Activated naive CD4-positive, alpha-beta T cell treated with anti-CD3 and anti-CD28 coated beads for 36 hours (primary cell): ENCODE results near the gene IGLON5. TPM values are rescaled to one million over a fixed set of nuclear protein-coding genes. Genes with fewer than 3 reads are reported as not detected.
A peak's percentile ranks its signal among the peaks of the same experiment; 100 is the strongest.

Experiments used
- CTCF ChIA-PET: fragments of 350-600 bp; sonication (Branson Sonifier 250); formaldehyde crosslinking; loops from one replicate; lab custom pipeline; 2021; ENCODE audit warnings: antibody characterized with exemption; lab: Charles Lee
- DNase-seq: peaks from one replicate; pipeline ENCODE4 v3.0.0-alpha.2; 2020
- H3K27ac Mint-ChIP-seq: one replicate; pipeline ENCODE4 v1.8.0; 2021; ENCODE audit warnings: mild to moderate bottlenecking, mixed read lengths
- H3K27me3 Mint-ChIP-seq: one replicate; pipeline ENCODE4 v1.8.0; 2021; ENCODE audit warnings: low read depth, mixed read lengths
- H3K36me3 Mint-ChIP-seq: one replicate; pipeline ENCODE4 v1.8.0; 2021; ENCODE audit warnings: low read depth, mixed read lengths
- H3K4me1 Mint-ChIP-seq: one replicate; pipeline ENCODE4 v1.8.0; 2021; ENCODE audit warnings: low read depth, mixed read lengths
- H3K4me3 Mint-ChIP-seq: one replicate; pipeline ENCODE4 v1.8.0; 2021; ENCODE audit warnings: mild to moderate bottlenecking, moderate library complexity, mixed read lengths
- H3K9me3 Mint-ChIP-seq: one replicate; pipeline ENCODE4 v1.8.0; 2021; ENCODE audit warnings: mixed read lengths
- intact Hi-C: fragments of 100-400 bp; cut with micrococcal nuclease; formaldehyde crosslinking; loops from one replicate; pipeline ENCODE4 v1.15.1; 2023
- total RNA-seq, 2 experiments: library from RNA; stranded (reverse); gene quantifications; one replicate each; pipeline ENCODE4 v1.2.3, GENCODE V29; 2021

The IGLON5 gene
- total RNA-seq, 2 experiments from 2014 or later: not detected

DNA sequence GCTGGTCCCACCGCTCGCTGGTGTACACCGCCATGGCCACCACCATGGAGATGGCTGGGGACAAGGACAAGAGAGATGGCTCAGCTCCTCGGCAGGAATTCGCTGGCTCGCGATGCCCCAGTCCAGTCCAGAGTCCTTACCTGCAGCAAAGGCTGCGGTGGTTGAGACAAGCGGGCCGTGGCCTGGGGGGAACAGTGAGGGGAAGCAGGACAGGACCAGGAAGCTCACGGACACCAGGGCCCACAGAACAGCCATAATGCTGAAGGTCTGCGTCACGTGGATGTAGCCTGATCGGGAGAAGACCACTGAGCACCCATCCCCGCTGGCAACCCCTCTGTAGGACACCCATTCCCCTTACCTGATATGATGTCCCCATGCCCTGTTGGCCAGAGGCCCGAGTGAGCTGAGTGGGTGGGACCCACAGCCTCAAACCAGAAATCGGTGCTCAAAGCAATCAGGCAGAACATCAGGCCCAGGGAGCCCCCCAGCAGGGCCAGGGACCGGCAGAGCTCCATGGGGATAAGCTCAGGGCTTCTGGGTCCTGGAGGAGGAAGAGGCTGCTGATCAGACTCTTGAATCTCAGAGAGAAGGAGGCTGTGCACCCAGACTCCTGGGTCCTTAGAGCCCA lies 60.7 kb downstream of the IGLON5 start:
- H3K36me3 Mint-ChIP-seq: no peaks in the 10 kb centered on the region
- peak overlapping the region; percentile 60 for H3K4me3 Mint-ChIP-seq
- CTCF ChIA-PET: interaction anchor here (0.7 to 1.1 kb wide), 2 partner anchors 22 to 35 kb away, joined by 3 read pairs; no protein-coding TSS in a partner anchor
- intact Hi-C loops: loop anchor here (1.0 kb wide), 1 partner anchor 22 kb away; no protein-coding TSS in a partner anchor
- H3K27me3 Mint-ChIP-seq: no peaks in the 10 kb centered on the region
- peaks cover 3% of the 10 kb centered on the region for H3K9me3 Mint-ChIP-seq
- peak overlapping the region; percentile 88 for H3K27ac Mint-ChIP-seq
- H3K4me1 Mint-ChIP-seq: peaks cover 73% of the 10 kb centered on the region
- DNase-seq: no peak

DNA sequence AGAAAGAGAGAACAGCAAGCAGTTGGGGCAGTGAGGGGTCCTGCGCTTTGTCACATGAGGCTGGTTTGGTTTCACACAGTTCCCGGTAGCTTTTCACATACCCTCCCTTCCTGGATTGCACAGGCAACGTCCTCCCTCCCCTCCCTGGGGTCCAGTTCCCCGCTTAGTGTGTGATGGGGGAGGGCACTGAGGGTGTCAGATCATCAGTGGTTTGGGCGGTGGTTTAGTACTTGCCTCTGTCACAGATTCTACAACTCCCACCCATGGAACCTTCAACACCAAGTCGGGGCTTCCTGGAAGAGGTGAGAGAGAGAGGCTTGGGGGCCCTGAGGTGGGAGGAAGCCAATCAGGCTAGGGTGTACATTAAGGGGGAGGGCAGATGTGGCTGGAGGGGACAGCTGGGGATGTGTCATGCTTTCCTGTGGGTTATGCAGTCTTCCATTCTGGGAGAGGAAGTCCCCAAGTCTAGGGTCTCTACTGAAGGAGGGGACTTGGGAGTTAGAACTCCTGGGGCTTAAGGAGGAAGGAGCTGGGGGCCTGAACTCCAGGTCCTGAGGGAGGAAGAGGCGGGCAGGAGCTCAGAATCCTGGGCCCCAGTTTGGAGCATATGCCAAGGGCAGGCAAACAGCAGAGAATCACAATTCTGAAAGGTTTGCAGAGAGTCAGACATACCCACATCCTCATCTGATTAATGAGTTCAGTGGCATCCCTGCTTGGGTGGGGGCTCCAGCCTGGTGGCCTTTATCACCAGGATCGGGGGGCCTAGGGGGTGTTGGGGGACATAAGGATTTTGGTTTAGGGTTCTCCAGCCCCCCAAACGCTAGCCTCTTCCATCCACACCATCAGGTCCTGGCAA lies 61.4 kb downstream of the IGLON5 start, which contains the start of gene NKG7:
NKG7 (minus strand) TSS at position 6 of the 856 bp plus-strand sequence. CDS start 119 bp downstream, outside the sequence.
- intact Hi-C loops: loop anchor here (1.0 kb wide), 1 partner anchor 21 kb away; no protein-coding TSS in a partner anchor
- H3K27ac Mint-ChIP-seq: peak within 1 kb of the TSS; percentile 88
- H3K27me3 Mint-ChIP-seq: no peaks in the 10 kb centered on the region
- H3K4me1 Mint-ChIP-seq: peaks cover 73% of the 10 kb centered on the region
- H3K36me3 Mint-ChIP-seq: no peaks in the 10 kb centered on the region
- DNase-seq: peak; percentile 87
- peaks cover 3% of the 10 kb centered on the region for H3K9me3 Mint-ChIP-seq
- CTCF ChIA-PET: interaction anchor here (0.7 to 1.2 kb wide), 3 partner anchors 22 to 67 kb away, joined by 3 read pairs; no protein-coding TSS in a partner anchor
- H3K4me3 Mint-ChIP-seq: peak within 1 kb of the TSS; percentile 60

DNA sequence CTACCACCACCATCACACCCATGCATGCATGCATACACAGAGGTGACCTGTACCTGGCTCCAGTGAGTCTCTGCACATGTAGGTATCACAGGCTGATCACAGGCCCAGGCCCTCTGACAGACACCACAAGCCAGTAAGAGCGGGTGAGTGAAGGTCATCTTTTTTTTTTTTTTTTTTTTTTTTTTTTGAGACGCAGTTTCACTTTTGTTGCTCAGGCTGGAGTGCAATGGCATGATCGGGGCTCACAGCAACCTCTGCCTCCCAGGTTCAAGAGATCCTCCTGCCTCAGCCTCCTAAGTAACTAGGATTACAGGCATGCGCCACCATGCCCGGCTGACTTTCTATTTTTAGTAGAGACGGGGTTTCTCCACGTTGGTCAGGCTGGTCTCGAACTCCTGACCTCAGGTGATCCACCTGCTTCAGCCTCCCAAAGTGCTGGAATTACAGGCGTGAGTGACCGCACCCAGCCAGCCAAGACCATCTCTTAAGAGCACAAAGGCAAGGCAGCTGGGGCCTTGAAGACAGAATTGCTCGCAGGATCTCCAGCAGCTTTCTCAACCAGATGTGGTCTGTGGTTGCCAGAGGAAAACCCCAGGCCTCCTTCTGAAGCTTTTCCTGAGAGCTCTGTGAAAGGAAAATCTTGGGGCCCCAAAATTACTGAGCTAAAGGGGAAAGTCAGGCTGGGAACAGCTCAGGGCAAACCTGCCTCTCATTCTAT lies 64.2 kb downstream of the IGLON5 start:
- H3K27ac Mint-ChIP-seq: peak overlapping the region; percentile 46
- peak overlapping the region; percentile 24 for H3K4me3 Mint-ChIP-seq
- peaks cover 3% of the 10 kb centered on the region for H3K9me3 Mint-ChIP-seq
- DNase-seq: peak; percentile 78
- peaks cover 65% of the 10 kb centered on the region for H3K4me1 Mint-ChIP-seq
- no peaks in the 10 kb centered on the region for H3K36me3 Mint-ChIP-seq
- intact Hi-C loops: no loop called here
- CTCF ChIA-PET: no interaction called here
- H3K27me3 Mint-ChIP-seq: no peaks in the 10 kb centered on the region

DNA sequence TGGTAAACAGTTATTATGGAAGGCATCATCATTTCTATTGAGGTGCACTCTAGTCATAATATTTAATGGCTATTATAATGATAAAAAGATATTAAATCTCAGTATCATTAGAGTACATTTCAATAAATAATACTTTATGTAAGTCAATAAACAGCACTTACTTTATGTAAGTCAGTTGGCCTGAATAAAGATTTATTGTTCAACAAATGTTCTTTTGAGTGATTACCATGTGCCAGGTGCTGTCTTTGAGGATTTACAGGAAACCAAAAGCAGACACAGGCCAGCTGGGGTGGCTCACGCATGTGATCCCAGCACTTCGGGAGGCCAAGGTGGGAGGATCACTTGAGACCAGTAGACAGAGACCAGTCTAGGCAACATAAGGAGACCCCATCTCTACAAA lies 66.0 kb downstream of the IGLON5 start:
- no peaks in the 10 kb centered on the region for H3K27me3 Mint-ChIP-seq
- intact Hi-C loops: no loop called here
- CTCF ChIA-PET: no interaction called here
- no peak overlapping the region for H3K27ac Mint-ChIP-seq
- H3K36me3 Mint-ChIP-seq: no peaks in the 10 kb centered on the region
- DNase-seq: no peak
- H3K4me3 Mint-ChIP-seq: no peak overlapping the region
- H3K4me1 Mint-ChIP-seq: peaks cover 53% of the 10 kb centered on the region
- H3K9me3 Mint-ChIP-seq: peaks cover 4% of the 10 kb centered on the region

DNA sequence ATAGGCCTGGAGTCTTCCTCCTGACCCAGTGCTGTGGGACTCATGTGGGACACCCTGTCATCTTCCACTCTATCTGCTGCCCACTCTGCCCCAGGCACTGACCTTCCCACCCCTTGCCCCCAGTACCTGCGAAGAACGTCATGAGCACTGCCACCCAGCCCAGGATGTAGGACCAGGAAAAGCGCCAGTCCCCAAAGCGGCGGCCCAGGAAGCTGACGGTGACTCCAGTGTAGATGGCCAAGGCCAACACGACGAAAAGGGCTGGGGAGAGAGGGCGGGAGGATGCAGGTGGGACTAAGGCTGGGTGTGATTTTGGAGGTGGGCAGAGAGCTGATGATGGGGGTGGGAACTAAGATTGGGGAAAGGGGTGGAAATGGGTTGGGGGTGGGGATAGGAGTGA lies 68.9 kb downstream of the IGLON5 start:
- H3K9me3 Mint-ChIP-seq: peaks cover 2% of the 10 kb centered on the region
- intact Hi-C loops: no loop called here
- H3K4me1 Mint-ChIP-seq: peaks cover 25% of the 10 kb centered on the region
- H3K27me3 Mint-ChIP-seq: no peaks in the 10 kb centered on the region
- CTCF ChIA-PET: no interaction called here
- DNase-seq: no peak
- no peak overlapping the region for H3K27ac Mint-ChIP-seq
- no peak overlapping the region for H3K4me3 Mint-ChIP-seq
- H3K36me3 Mint-ChIP-seq: no peaks in the 10 kb centered on the region

Other genes starting within 250 kb of the IGLON5 start
- not detected for gene KLK13, start 246.6 kb upstream of the IGLON5 start, total RNA-seq
- under 1 TPM; 0.69 to 0.79 TPM for gene KLK14, start 228.8 kb upstream of the IGLON5 start, total RNA-seq
- 1 to 10 TPM; 9.2 to 9.9 TPM for gene CTU1, start 203.2 kb upstream of the IGLON5 start, total RNA-seq
- gene SIGLEC9, start 186.7 kb upstream of the IGLON5 start, total RNA-seq: 1 to 10 TPM; 1.7 to 1.9 TPM
- gene SIGLEC7, start 169.3 kb upstream of the IGLON5 start, total RNA-seq: not detected
- gene CD33, start 86.6 kb upstream of the IGLON5 start, total RNA-seq: 1 to 10 TPM in 1 of 2 experiments, under 1 TPM in 1; 0.69 to 1.1 TPM
- not detected for gene SIGLECL1, start 60.6 kb upstream of the IGLON5 start, total RNA-seq
- gene VSIG10L, start 30.5 kb downstream of the IGLON5 start, total RNA-seq: 1 to 10 TPM; 1.4 to 1.5 TPM
- 100 to 1,000 TPM; 118 to 128 TPM for gene ETFB, start 54.7 kb downstream of the IGLON5 start, total RNA-seq
- gene CLDND2, start 57.4 kb downstream of the IGLON5 start, total RNA-seq: under 1 TPM; 0.72 TPM
- gene NKG7, start 61.0 kb downstream of the IGLON5 start, total RNA-seq: 10 to 100 TPM; 16.3 to 17.5 TPM
- gene LIM2, start 76.3 kb downstream of the IGLON5 start, total RNA-seq: not detected
- gene C19orf84, start 78.9 kb downstream of the IGLON5 start, total RNA-seq: not detected
- not detected for gene SIGLEC10, start 106.0 kb downstream of the IGLON5 start, total RNA-seq
- not detected for gene SIGLEC8, start 146.8 kb downstream of the IGLON5 start, total RNA-seq
- gene CEACAM18, start 166.9 kb downstream of the IGLON5 start, total RNA-seq: not detected
- not detected for gene SIGLEC12, start 190.2 kb downstream of the IGLON5 start, total RNA-seq
- not detected for gene SIGLEC6, start 220.0 kb downstream of the IGLON5 start, total RNA-seq